ENCODE results near the gene IMP4. TPM values are rescaled to one million over a fixed set of nuclear protein-coding genes. Genes with fewer than 3 reads are reported as not detected.

IMP4 gene
- total and polyA plus RNA-seq, 4 donors, result 31.7 to 95.5 (median 61.2) TPM

DNA sequence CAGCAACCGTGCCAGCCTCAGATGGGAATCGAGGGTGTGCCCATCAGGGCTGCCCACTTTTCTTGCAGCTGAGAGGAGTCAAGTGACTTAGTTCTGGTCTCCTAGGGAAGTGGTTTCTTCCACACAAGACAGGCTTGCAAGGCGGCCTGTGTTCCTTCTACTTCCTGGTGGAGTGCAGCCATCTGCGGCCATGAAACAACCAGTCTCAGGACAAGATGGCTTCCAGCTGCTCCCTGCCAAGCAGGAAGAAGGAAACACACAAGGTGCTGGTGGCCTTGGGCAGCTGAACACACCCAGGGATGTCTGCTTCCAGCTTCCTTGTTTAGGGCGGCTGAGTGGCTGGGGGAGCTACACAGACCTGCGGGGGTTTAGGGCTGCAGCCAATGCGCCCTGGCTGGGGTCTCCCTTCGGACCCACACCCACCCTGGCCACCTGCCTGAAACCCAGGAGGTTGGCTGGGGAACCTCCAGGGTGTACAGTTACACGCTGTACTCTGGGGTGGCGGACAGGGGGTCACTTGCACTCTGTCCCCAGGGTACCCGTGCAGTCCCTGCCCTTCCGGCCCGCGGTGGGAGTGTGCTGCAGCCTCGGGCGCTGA is 47.9 kb downstream of the IMP4 start:
- Histone ChIP-seq H3K27me3 (ENCODE audit: control insufficient read depth in 4 of 4, insufficient read depth in 4 of 4, low read length in 3 of 4) (no peaks in the 10 kb centered on the region), H3K9ac (ENCODE audit: low read depth in 1 of 2, low read length in 2 of 2) (peak overlapping the region in 1 of 2 donors; percentile 71), H3K4me1 (ENCODE audit: control insufficient read depth in 4 of 4, insufficient read depth in 4 of 4, low read length in 3 of 4) (peaks cover 3 to 17% (median 10%) of the 10 kb centered on the region in 4 donors), H3K4me3 (ENCODE audit: low read depth in 1 of 3, low read length in 3 of 3) (peak overlapping the region; percentile 59 to 81 (median 79)), H3K27ac (ENCODE audit: low read depth in 1 of 2, low read length in 2 of 2) (peak overlapping the region; percentile 93 to 96), H3K9me3 (ENCODE audit: control insufficient read depth in 4 of 4, low read length in 3 of 4) (no peaks in the 10 kb centered on the region), H3K36me3 (ENCODE audit: control insufficient read depth in 4 of 4, insufficient read depth in 3 of 4, low read depth in 1 of 4, low read length in 3 of 4) (no peaks in the 10 kb centered on the region)
- WGBS, result 47% methylated on average over 16 of the region's 16 CpGs
- TF ChIP-seq, protein P1, sequence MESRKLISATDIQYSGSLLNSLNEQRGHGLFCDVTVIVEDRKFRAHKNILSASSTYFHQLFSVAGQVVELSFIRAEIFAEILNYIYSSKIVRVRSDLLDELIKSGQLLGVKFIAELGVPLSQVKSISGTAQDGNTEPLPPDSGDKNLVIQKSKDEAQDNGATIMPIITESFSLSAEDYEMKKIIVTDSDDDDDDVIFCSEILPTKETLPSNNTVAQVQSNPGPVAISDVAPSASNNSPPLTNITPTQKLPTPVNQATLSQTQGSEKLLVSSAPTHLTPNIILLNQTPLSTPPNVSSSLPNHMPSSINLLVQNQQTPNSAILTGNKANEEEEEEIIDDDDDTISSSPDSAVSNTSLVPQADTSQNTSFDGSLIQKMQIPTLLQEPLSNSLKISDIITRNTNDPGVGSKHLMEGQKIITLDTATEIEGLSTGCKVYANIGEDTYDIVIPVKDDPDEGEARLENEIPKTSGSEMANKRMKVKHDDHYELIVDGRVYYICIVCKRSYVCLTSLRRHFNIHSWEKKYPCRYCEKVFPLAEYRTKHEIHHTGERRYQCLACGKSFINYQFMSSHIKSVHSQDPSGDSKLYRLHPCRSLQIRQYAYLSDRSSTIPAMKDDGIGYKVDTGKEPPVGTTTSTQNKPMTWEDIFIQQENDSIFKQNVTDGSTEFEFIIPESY (IDR thresholded peaks at IDR 0.05), result no peak
- TF ChIP-seq FOXA2 (IDR thresholded peaks at IDR 0.05) (no peak), JUND (IDR thresholded peaks at IDR 0.05) (no peak), YY1 (IDR thresholded peaks at IDR 0.05) (peak; percentile 56)
- no peak for DNase-seq (ENCODE audit: low spot score)

GRCh38 chr2:130391058-130391871 is 48.6 kb downstream of the IMP4 start:
- peak; percentile 77 for DNase-seq (ENCODE audit: low spot score)
- Histone ChIP-seq H3K4me1 (ENCODE audit: control insufficient read depth in 4 of 4, insufficient read depth in 4 of 4, low read length in 3 of 4) (peaks cover 3 to 17% (median 10%) of the 10 kb centered on the region in 4 donors), H3K36me3 (ENCODE audit: control insufficient read depth in 4 of 4, insufficient read depth in 3 of 4, low read depth in 1 of 4, low read length in 3 of 4) (no peaks in the 10 kb centered on the region), H3K27me3 (ENCODE audit: control insufficient read depth in 4 of 4, insufficient read depth in 4 of 4, low read length in 3 of 4) (no peaks in the 10 kb centered on the region), H3K9ac (ENCODE audit: low read depth in 1 of 2, low read length in 2 of 2) (peak overlapping the region; percentile 55 to 71), H3K27ac (ENCODE audit: low read depth in 1 of 2, low read length in 2 of 2) (peak overlapping the region; percentile 93 to 96), H3K4me3 (ENCODE audit: low read depth in 1 of 3, low read length in 3 of 3) (peak overlapping the region; percentile 59 to 81 (median 79)), H3K9me3 (ENCODE audit: control insufficient read depth in 4 of 4, low read length in 3 of 4) (no peaks in the 10 kb centered on the region)
- TF ChIP-seq TAF1 (conservative IDR thresholded peaks at IDR 0.05) (peak; percentile 54), JUND (IDR thresholded peaks at IDR 0.05) (no peak), FOXA1 (IDR thresholded peaks at IDR 0.05) (no peak), YY1 (IDR thresholded peaks at IDR 0.05) (peak; percentile 80), EGR1 (IDR thresholded peaks at IDR 0.05; ENCODE audit: low read depth in 2 of 2) (no peak), RXRA (IDR thresholded peaks at IDR 0.05) (no peak), GABPA (IDR thresholded peaks at IDR 0.05 in 1 of 2, conservative IDR thresholded peaks at IDR 0.05 in 1 of 2) (no peak), FOXA2 (IDR thresholded peaks at IDR 0.05) (no peak), RAD21 (IDR thresholded peaks at IDR 0.05) (no peak), NR2F2 (IDR thresholded peaks at IDR 0.05) (peak; percentile 8), ATF3 (IDR thresholded peaks at IDR 0.05) (no peak), CTCF (IDR thresholded peaks at IDR 0.05; ENCODE audit: low read depth, low read length, missing input control) (no peak), SP1 (IDR thresholded peaks at IDR 0.05) (no peak), HNF4G (IDR thresholded peaks at IDR 0.05) (no peak)
- TF ChIP-seq, protein P2, sequence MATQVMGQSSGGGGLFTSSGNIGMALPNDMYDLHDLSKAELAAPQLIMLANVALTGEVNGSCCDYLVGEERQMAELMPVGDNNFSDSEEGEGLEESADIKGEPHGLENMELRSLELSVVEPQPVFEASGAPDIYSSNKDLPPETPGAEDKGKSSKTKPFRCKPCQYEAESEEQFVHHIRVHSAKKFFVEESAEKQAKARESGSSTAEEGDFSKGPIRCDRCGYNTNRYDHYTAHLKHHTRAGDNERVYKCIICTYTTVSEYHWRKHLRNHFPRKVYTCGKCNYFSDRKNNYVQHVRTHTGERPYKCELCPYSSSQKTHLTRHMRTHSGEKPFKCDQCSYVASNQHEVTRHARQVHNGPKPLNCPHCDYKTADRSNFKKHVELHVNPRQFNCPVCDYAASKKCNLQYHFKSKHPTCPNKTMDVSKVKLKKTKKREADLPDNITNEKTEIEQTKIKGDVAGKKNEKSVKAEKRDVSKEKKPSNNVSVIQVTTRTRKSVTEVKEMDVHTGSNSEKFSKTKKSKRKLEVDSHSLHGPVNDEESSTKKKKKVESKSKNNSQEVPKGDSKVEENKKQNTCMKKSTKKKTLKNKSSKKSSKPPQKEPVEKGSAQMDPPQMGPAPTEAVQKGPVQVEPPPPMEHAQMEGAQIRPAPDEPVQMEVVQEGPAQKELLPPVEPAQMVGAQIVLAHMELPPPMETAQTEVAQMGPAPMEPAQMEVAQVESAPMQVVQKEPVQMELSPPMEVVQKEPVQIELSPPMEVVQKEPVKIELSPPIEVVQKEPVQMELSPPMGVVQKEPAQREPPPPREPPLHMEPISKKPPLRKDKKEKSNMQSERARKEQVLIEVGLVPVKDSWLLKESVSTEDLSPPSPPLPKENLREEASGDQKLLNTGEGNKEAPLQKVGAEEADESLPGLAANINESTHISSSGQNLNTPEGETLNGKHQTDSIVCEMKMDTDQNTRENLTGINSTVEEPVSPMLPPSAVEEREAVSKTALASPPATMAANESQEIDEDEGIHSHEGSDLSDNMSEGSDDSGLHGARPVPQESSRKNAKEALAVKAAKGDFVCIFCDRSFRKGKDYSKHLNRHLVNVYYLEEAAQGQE (IDR thresholded peaks at IDR 0.05), result peak; percentile 92
- TF ChIP-seq, protein P1 (IDR thresholded peaks at IDR 0.05), result no peak
- 2% methylated on average over 59 of the region's 59 CpGs for WGBS
